Measurements from ENCODE around the gene PTPRE.

PTPRE gene

GRCh38 chr10:128060341-128061250 is 153.7 kb downstream of the PTPRE start:
- H3K4me3 ChIP-seq, result no peak overlapping the region
- peaks cover 0 to 6% (median 0%) of the 10 kb centered on the region in 3 donors for H3K36me3 ChIP-seq
- no peaks in the 10 kb centered on the region for H3K27me3 ChIP-seq
- peaks cover 0 to 82% (median 59%) of the 10 kb centered on the region in 4 donors for H3K4me1 ChIP-seq
- intact Hi-C loops (cut with DNase I; ENCODE audit: low total_unique reads), result no loop called here
- DNase-seq, result peak in 1 of 2 donors; percentile 53
- TF ChIP-seq CTCF (IDR thresholded peaks at IDR 0.05), result no peak
- no peaks in the 10 kb centered on the region for H3K9me3 ChIP-seq
- H3K27ac ChIP-seq, result peak overlapping the region in 1 of 2 donors; percentile 13

- H3K4me1 ChIP-seq, result peaks cover 0 to 76% (median 54%) of the 10 kb centered on the region in 4 donors
- H3K27ac ChIP-seq, result peak overlapping the region; percentile 40 to 46
- DNase-seq, result peak in 1 of 2 donors; percentile 41
- H3K36me3 ChIP-seq, result peaks cover 0 to 12% (median 0%) of the 10 kb centered on the region in 3 donors
- no peak for TF ChIP-seq CTCF (IDR thresholded peaks at IDR 0.05)
- H3K4me3 ChIP-seq, result no peak overlapping the region
- intact Hi-C loops (cut with DNase I; ENCODE audit: low total_unique reads), result no loop called here
- H3K9me3 ChIP-seq, result no peaks in the 10 kb centered on the region
- no peaks in the 10 kb centered on the region for H3K27me3 ChIP-seq
These were observed 154.7 kb downstream of the PTPRE start for GRCh38 chr10:128061306-128062300.

GRCh38 chr10:128062331-128062880 is 155.5 kb downstream of the PTPRE start:
- H3K27me3 ChIP-seq, result no peaks in the 10 kb centered on the region
- TF ChIP-seq CTCF (IDR thresholded peaks at IDR 0.05), result no peak
- intact Hi-C loops (cut with DNase I; ENCODE audit: low total_unique reads), result no loop called here
- peak overlapping the region; percentile 40 to 46 for H3K27ac ChIP-seq
- no peaks in the 10 kb centered on the region for H3K9me3 ChIP-seq
- DNase-seq, result peak in 1 of 2 donors; percentile 61
- peaks cover 0 to 20% (median 7%) of the 10 kb centered on the region in 3 donors for H3K36me3 ChIP-seq
- peaks cover 0 to 68% (median 49%) of the 10 kb centered on the region in 4 donors for H3K4me1 ChIP-seq
- no peak overlapping the region for H3K4me3 ChIP-seq

GRCh38 chr10:128062881-128063563 is 156.1 kb downstream of the PTPRE start:
- Histone ChIP-seq H3K4me1 (peaks cover 0 to 66% (median 47%) of the 10 kb centered on the region in 4 donors), H3K9me3 (no peaks in the 10 kb centered on the region), H3K27ac (peak overlapping the region; percentile 40 to 46), H3K4me3 (no peak overlapping the region), H3K36me3 (peaks cover 0 to 26% (median 9%) of the 10 kb centered on the region in 3 donors), H3K27me3 (no peaks in the 10 kb centered on the region)
- intact Hi-C loops (cut with DNase I; ENCODE audit: low total_unique reads), result no loop called here
- DNase-seq, result peak in 1 of 2 donors; percentile 65
- no peak for TF ChIP-seq CTCF (IDR thresholded peaks at IDR 0.05)

Data from tibial artery (tissue), 4 donors.